Measurements from ENCODE around the gene LCE1D.

GRCh38 chr1:152783095-152783494 lies 13.4 kb upstream of the LCE1D start:
- TF ChIP-seq CTCF (IDR thresholded peaks at IDR 0.05) (no peak), POLR2A (IDR thresholded peaks at IDR 0.05) (no peak), POLR2AphosphoS5 (IDR thresholded peaks at IDR 0.05) (no peak)
